GM12878 (cell line): Measurements from ENCODE around the gene HOXD12. TPM values are rescaled to one million over a fixed set of nuclear protein-coding genes. Genes with fewer than 3 reads are reported as not detected.
A peak's percentile ranks its signal among the peaks of the same experiment; 100 is the strongest.

Experiments
- ATAC-seq: fragments of 200-7000 bp; cut with Tn5 transposase; 3 replicates; pipeline ENCODE4 v1.9.1; 2020; ENCODE audit warnings: mild to moderate bottlenecking, moderate library complexity
- BruUV-seq: library from RNA; stranded (reverse); fragments of 400-500 nt; replicated peaks from 2 replicates; lab custom pipeline; 2021; lab: Mats Ljungman, UMichigan
- CTCF ChIA-PET: fragments of 300-600 bp; sonication (Branson Sonifier 250); formaldehyde crosslinking; extraction: SDS; loops from one replicate; lab custom pipeline; 2021; ENCODE audit warnings: inconsistent platforms; lab: Yijun Ruan, JAX
- POLR2A ChIA-PET: fragments of 350-600 bp; formaldehyde crosslinking; extraction: SDS; loops from one replicate; lab custom pipeline; 2021; ENCODE audit warnings: inconsistent platforms; lab: Charles Lee
- RAD21 ChIA-PET: fragments of 300-600 bp; sonication (Branson Sonifier 250); formaldehyde crosslinking; loops from one replicate; lab custom pipeline; 2023; ENCODE audit warnings: antibody characterized with exemption; ENCODE audit not compliant: unreplicated experiment; lab: Charles Lee
- SMC1A ChIA-PET: fragments of 300-600 bp; sonication (Branson Sonifier 250); formaldehyde crosslinking; loops from one replicate; lab custom pipeline; 2023; ENCODE audit not compliant: unreplicated experiment, uncharacterized antibody; lab: Charles Lee
- DNase-seq: peaks from one replicate; pipeline ENCODE4 v3.0.0-alpha.2; 2011; ENCODE audit warnings: low read depth, low spot score
- FAIRE-seq: peaks from 3 replicates; lab custom pipeline; 2011; peaks lifted over from hg19 to GRCh38; lab: Jason Lieb, UNC
- H2AFZ ChIP-seq: 2 replicates; pipeline ENCODE4 v1.6.0; 2011; ENCODE audit warnings: low read depth, low read length, control low read depth; ENCODE audit not compliant: control insufficient read depth
- H3K27ac ChIP-seq: 2 replicates; pipeline ENCODE4 v1.5.1; 2011; ENCODE audit warnings: control low read depth; ENCODE audit not compliant: control insufficient read depth, insufficient read depth
- H3K27me3 ChIP-seq, 2 experiments: replicated peaks in 1 of 2; 2 replicates each; pipeline versions ENCODE4 v1.6.0 to v1.6.1; 2011; ENCODE audit warnings: low read length in 1 of 2; ENCODE audit not compliant: control insufficient read depth in 2 of 2, insufficient read depth in 2 of 2
- H3K36me3 ChIP-seq, 2 experiments: 2 replicates each; pipeline ENCODE4 v1.5.1; 2011; ENCODE audit warnings: low read length in 1 of 2; ENCODE audit not compliant: control insufficient read depth in 2 of 2, insufficient read depth in 2 of 2
- H3K4me1 ChIP-seq: 2 replicates; pipeline ENCODE4 v1.6.1; 2011; ENCODE audit warnings: mild to moderate bottlenecking, low read length, moderate library complexity, mixed read lengths; ENCODE audit not compliant: control insufficient read depth, insufficient read depth
- H3K4me2 ChIP-seq: 2 replicates; pipeline ENCODE4 v1.6.0; 2011; ENCODE audit warnings: control low read depth; ENCODE audit not compliant: control insufficient read depth, insufficient read depth
- H3K4me3 ChIP-seq: fragments of 200-600 bp; sonication (generic); 2 replicates; pipeline ENCODE4 v1.5.1; 2016
- H3K79me2 ChIP-seq: 2 replicates; pipeline ENCODE4 v1.6.0; 2011; ENCODE audit warnings: low read length; ENCODE audit not compliant: control insufficient read depth, insufficient read depth
- H3K9ac ChIP-seq: 2 replicates; pipeline ENCODE4 v1.8.0; 2011; ENCODE audit warnings: low read length, control low read depth, mixed read lengths; ENCODE audit not compliant: control insufficient read depth, insufficient read depth
- H3K9me3 ChIP-seq: replicated peaks from 3 replicates; pipeline ENCODE4 v1.5.1; 2011; ENCODE audit warnings: mild to moderate bottlenecking, low read length; ENCODE audit not compliant: control insufficient read depth, insufficient read depth
- H4K20me1 ChIP-seq: 2 replicates; pipeline ENCODE4 v1.6.0; 2011; ENCODE audit not compliant: control insufficient read depth, insufficient read depth
- ASH2L ChIP-seq: fragments of 300-600, 200-600 bp; sonication (generic); IDR thresholded peaks from 2 replicates; pipeline ENCODE4 v1.6.1; 2017; ENCODE audit warnings: low read depth, mild to moderate bottlenecking, borderline replicate concordance
- CBX5 ChIP-seq: sonication (generic); IDR thresholded peaks from 2 replicates; pipeline ENCODE4 v1.6.1; 2016; ENCODE audit warnings: low read depth, moderate library complexity, mild to moderate bottlenecking, inconsistent platforms
- CREM ChIP-seq: IDR thresholded peaks from 2 replicates; pipeline ENCODE4 v1.6.1; 2014; ENCODE audit warnings: antibody characterized with exemption, low read depth
- IRF4 ChIP-seq: IDR thresholded peaks from 2 replicates; pipeline ENCODE4 v1.6.1; 2011; ENCODE audit warnings: low read depth, low read length
- JUND ChIP-seq: IDR thresholded peaks from 2 replicates; pipeline ENCODE4 v1.6.1; 2012; ENCODE audit warnings: low read depth, mild to moderate bottlenecking, low read length, improper control_type of control experiment, moderate library complexity
- MEF2A ChIP-seq: IDR thresholded peaks from 2 replicates; pipeline ENCODE4 v1.6.1; 2011; ENCODE audit warnings: low read depth, mild to moderate bottlenecking, low read length, moderate library complexity; ENCODE audit not compliant: insufficient read depth
- STAT3 ChIP-seq: IDR thresholded peaks from 2 replicates; pipeline ENCODE4 v1.6.1; 2011; ENCODE audit warnings: low read depth, low read length, improper control_type of control experiment
- SUZ12 ChIP-seq: fragments of 200-600 bp; sonication (generic); IDR thresholded peaks from one replicate; pipeline ENCODE4 v1.6.1; 2018; ENCODE audit warnings: antibody characterized with exemption, mild to moderate bottlenecking; ENCODE audit not compliant: unreplicated experiment
- ZNF384 ChIP-seq: IDR thresholded peaks from 2 replicates; pipeline ENCODE4 v1.6.1; 2012; ENCODE audit warnings: low read depth, mild to moderate bottlenecking, low read length, improper control_type of control experiment, borderline replicate concordance
- ZNF622 ChIP-seq: fragments of 450-650 bp; IDR thresholded peaks from 2 replicates; pipeline ENCODE4 v1.6.1; 2017; ENCODE audit warnings: mild to moderate bottlenecking, inconsistent platforms
- WGBS: methylation state at CpG from one replicate; pipeline ENCODE4 v1.1.6; 2016; ENCODE audit warnings: low lambda C conversion rate; ENCODE audit not compliant: insufficient replicate concordance, insufficient coverage; ENCODE audit errors: missing lambda C conversion rate; 5-methylcytosine and 5-hydroxymethylcytosine counted together
- in situ Hi-C: fragments of 300-500 bp; cut with MboI; formaldehyde crosslinking; loops from 9 replicates; pipeline ENCODE4 v1.14.3; 2018; ENCODE audit warnings: mixed read lengths
- intact Hi-C: fragments of 100-400 bp; cut with micrococcal nuclease; formaldehyde crosslinking; loops from one replicate; pipeline ENCODE4 v1.14.2; 2022; ENCODE audit not compliant: unreplicated experiment
- polyA plus RNA-seq, 11 experiments: library from polyadenylated mRNA; depleted of rRNA in 4 of 11; unstranded in 6 of 11; stranded (reverse) in 5 of 11; fragments of >200 nt; fragmentation: Nextera tagmentation in 4 of 11; fragmentation: Illumina TruSeq in 1 of 11; extraction: Ambion mirVana in 4 of 11; extraction: Trizol in 1 of 11; gene quantifications; 1 replicate in 1 of 11; 2 replicates in 10 of 11; pipeline versions ENCODE4 v1.2.1 to v1.2.3, GENCODE V29; 2011 to 2016; ENCODE audit warnings: inconsistent platforms in 2 of 11, missing spikeins in 2 of 11, low read depth in 1 of 11
- total RNA-seq, 4 experiments: library from RNA; depleted of rRNA in 3 of 4; stranded (reverse); fragments of >200 nt in 3 of 4; fragmentation: Illumina TruSeq in 1 of 4; extraction: Trizol in 1 of 4; gene quantifications; 2 replicates each; pipeline versions ENCODE4 v1.2.1 to v1.2.3, GENCODE V29; 2013 to 2021
- TF ChIP-seq, protein P1 (sequence below): fragments of 150-350 bp; IDR thresholded peaks from 2 replicates; pipeline ENCODE4 v1.6.1; 2014; ENCODE audit warnings: mild to moderate bottlenecking, low read depth, low read length

The HOXD12 gene
- total and polyA plus RNA-seq, 10 of the 15 experiments (the other 5 are each of a cell fraction or from before 2014, with no cell fraction given) = not detected

DNA sequence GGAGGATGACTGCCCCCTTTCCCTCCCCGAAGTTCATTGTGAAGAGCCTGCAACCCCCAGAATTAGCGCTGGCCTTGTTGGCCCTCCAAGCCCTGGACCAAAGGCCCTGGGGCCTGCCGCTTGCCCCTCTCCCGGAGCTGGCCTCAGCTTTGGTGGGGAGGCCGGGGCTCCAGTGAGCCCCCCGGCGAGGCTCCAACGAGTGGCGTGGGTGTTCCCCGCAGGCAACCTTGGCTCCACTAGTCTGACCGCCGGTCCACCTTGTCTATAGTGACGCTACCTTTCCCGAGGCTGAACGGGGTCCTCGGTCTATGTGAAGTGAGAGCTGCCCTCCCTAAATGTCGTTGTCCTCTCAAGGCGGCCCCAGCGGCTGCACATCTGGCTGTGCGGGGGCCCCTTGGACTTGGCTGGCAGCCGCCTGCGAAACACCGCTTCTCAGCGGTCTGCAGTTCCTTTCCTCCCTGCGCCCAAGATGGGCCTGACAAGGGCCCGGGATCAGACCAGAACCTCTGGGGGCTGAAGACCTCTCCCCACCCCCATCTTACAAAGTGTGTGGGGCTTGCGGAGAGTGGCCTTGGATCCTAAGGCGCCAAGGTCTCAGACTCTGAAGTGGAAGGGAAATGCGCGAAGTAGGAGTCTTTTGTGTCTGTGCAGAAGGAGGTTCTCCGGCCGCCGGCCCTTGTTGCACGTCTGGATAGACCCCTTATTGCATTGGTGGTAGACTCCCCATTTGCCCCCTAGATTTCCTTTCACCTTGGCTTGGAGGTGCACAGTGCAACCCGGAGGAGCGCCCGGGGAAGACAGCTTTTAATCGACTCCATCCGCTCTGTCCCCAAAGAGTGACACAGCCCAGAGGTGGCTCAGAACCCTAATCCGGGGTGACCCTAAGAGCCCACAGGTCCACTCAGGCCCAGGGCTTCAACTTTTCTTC, 13.0 kb downstream of the HOXD12 start:
- DNase-seq (no peak), FAIRE-seq (no peak), ATAC-seq (no peak)
- POLR2A ChIA-PET = no interaction called here
- H3K4me2 ChIP-seq = no peak overlapping the region
- RAD21 ChIA-PET = interaction anchor here (1.1 kb wide), 1 partner anchor 442 kb away, joined by 3 read pairs; no protein-coding TSS in a partner anchor
- intact Hi-C loops (no loop called here), in situ Hi-C loops (no loop called here)
- no peak for TF ChIP-seq ZNF384
- peak; percentile 38 for TF ChIP-seq SUZ12
- H3K9ac ChIP-seq = no peak overlapping the region
- H3K27me3 ChIP-seq = peaks cover 12 to 37% of the 10 kb centered on the region in 2 experiments
- no peaks in the 10 kb centered on the region for H3K4me1 ChIP-seq
- 30% methylated on average over 38 of the region's 40 CpGs for WGBS
- H3K79me2 ChIP-seq = no peaks in the 10 kb centered on the region
- H3K9me3 ChIP-seq = peaks cover 1% of the 10 kb centered on the region; the same call in 1 of the 3 replicates
- no TSS peak for BruUV-seq
- H2AFZ ChIP-seq = no peak overlapping the region
- CTCF ChIA-PET = interaction anchor here (1.7 to 2.8 kb wide), 3 partner anchors 14 to 442 kb away, joined by 5 to 12 read pairs (median 7); no protein-coding TSS in a partner anchor
- H3K4me3 ChIP-seq = no peak overlapping the region
- SMC1A ChIA-PET = no interaction called here
- no peak overlapping the region for H3K27ac ChIP-seq
- no peaks in the 10 kb centered on the region for H4K20me1 ChIP-seq
- H3K36me3 ChIP-seq = no peaks in the 10 kb centered on the region

DNA sequence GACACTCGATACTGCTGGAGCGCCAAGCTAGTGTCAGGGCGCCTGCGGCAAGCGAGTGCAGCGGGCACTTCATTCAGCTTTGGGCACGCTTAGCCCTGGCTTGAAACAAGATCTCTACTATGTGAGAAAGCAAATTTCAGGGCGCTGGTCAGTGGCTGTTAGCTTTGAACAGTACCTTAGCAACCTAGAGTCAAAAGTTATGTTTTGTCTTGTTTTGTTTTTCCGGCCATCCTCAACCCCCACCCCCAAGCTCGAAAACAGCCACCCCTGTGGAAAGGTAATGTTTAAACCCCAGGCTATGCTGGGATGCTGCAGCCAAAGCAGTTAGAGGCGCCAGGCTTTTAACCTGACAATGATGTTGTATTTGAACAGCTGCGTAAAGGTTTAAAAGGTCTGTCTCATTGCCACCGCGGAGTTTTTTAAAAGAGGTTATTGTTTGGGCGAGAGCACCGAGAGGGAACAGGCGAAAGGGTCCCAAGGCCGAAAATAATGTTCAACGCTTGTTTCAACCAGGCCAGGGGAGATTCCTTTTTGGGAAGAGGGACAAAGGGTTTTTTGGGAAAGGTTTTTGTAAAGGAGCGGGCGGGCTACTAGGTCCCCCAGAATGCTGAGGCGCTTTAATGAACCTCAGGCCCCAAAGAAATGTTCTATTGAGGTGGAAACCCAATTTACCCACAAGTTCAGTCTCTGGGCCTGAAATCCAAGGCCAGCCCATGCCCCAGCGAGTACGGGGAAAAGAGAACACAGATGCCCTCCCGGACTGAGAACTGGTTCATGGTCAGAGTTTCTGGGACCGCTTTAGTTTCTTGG, 14.7 kb downstream of the HOXD12 start:
- peaks cover 1% of the 10 kb centered on the region; the same call in 1 of the 3 replicates for H3K9me3 ChIP-seq
- RAD21 ChIA-PET = interaction anchor here (1.1 kb wide), 2 partner anchors 424 to 440 kb away, joined by 3 read pairs; no protein-coding TSS in a partner anchor
- ATAC-seq = no peak
- SMC1A ChIA-PET = no interaction called here
- H3K79me2 ChIP-seq = no peaks in the 10 kb centered on the region
- intact Hi-C loops (no loop called here), in situ Hi-C loops (no loop called here)
- 35% methylated on average over 26 of the region's 26 CpGs for WGBS
- FAIRE-seq = no peak
- no peak overlapping the region for H2AFZ ChIP-seq
- TF ChIP-seq, protein P1, sequence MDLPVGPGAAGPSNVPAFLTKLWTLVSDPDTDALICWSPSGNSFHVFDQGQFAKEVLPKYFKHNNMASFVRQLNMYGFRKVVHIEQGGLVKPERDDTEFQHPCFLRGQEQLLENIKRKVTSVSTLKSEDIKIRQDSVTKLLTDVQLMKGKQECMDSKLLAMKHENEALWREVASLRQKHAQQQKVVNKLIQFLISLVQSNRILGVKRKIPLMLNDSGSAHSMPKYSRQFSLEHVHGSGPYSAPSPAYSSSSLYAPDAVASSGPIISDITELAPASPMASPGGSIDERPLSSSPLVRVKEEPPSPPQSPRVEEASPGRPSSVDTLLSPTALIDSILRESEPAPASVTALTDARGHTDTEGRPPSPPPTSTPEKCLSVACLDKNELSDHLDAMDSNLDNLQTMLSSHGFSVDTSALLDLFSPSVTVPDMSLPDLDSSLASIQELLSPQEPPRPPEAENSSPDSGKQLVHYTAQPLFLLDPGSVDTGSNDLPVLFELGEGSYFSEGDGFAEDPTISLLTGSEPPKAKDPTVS = no peak
- TF ChIP-seq CBX5 (no peak), IRF4 (no peak), CREM (no peak), STAT3 (no peak), ZNF622 (no peak), MEF2A (no peak), JUND (no peak), ASH2L (no peak)
- no peak for DNase-seq
- H3K9ac ChIP-seq = no peak overlapping the region
- CTCF ChIA-PET = interaction anchor here (2.8 kb wide), 1 partner anchor 12 kb away, joined by 12 read pairs; no protein-coding TSS in a partner anchor
- no peak overlapping the region for H3K4me2 ChIP-seq
- no peaks in the 10 kb centered on the region for H3K4me1 ChIP-seq
- H3K36me3 ChIP-seq = no peaks in the 10 kb centered on the region
- no TSS peak for BruUV-seq
- H4K20me1 ChIP-seq = no peaks in the 10 kb centered on the region
- H3K27ac ChIP-seq = no peak overlapping the region
- peaks cover 8 to 46% of the 10 kb centered on the region in 2 experiments for H3K27me3 ChIP-seq
- H3K4me3 ChIP-seq = no peak overlapping the region
- POLR2A ChIA-PET = no interaction called here
